IMR-90 (cell line): ENCODE measurements around the gene DUS1L. TPM values are rescaled to one million over a fixed set of nuclear protein-coding genes. Genes with fewer than 3 reads are reported as not detected.

Experiments
- ATAC-seq: fragments of 200-7000 bp; cut with Tn5 transposase; 2 replicates; pipeline ENCODE4 v1.9.1; 2020; ENCODE audit warnings: low read depth, mild to moderate bottlenecking, moderate library complexity
- BruUV-seq: library from RNA; stranded (reverse); fragments of 400-500 nt; replicated peaks from 2 replicates; lab custom pipeline; 2021; lab: Mats Ljungman, UMichigan
- CTCF ChIA-PET: fragments of 300-600 bp; formaldehyde crosslinking; extraction: SDS; loops from one replicate; lab custom pipeline; 2021; ENCODE audit warnings: antibody characterized with exemption; lab: Yijun Ruan, JAX
- POLR2A ChIA-PET: fragments of 300-600 bp; sonication (Branson Sonifier 250); formaldehyde crosslinking; loops from one replicate; lab custom pipeline; 2022; ENCODE audit warnings: antibody characterized with exemption; ENCODE audit not compliant: unreplicated experiment; lab: Charles Lee
- DNase-seq: peaks from one replicate; pipeline ENCODE4 v3.0.0; 2013
- H2AFZ ChIP-seq: replicated peaks from 2 replicates; pipeline ENCODE3; 2013; ENCODE audit warnings: low read length, mild to moderate bottlenecking; ENCODE audit not compliant: poor library complexity
- H2AK5ac ChIP-seq: 2 replicates; pipeline ENCODE4 v1.6.1; 2013; ENCODE audit warnings: low read depth, low read length, inconsistent platforms
- H2AK9ac ChIP-seq: replicated peaks from 2 replicates; pipeline ENCODE3; 2013; ENCODE audit warnings: mild to moderate bottlenecking, low read depth, low read length, moderate library complexity; ENCODE audit not compliant: poor library complexity
- H2BK120ac ChIP-seq: 2 replicates; pipeline ENCODE4 v1.6.1; 2013; ENCODE audit warnings: low read depth, low read length, inconsistent platforms
- H2BK15ac ChIP-seq: 3 replicates; pipeline ENCODE4 v1.6.1; 2013; ENCODE audit warnings: low read depth, low read length, inconsistent platforms
- H2BK20ac ChIP-seq: 2 replicates; pipeline ENCODE4 v1.6.1; 2013; ENCODE audit warnings: low read depth, mild to moderate bottlenecking, inconsistent platforms, low read length, moderate library complexity
- H2BK5ac ChIP-seq: 2 replicates; pipeline ENCODE4 v1.6.1; 2013; ENCODE audit warnings: mild to moderate bottlenecking, low read depth, low read length, inconsistent platforms; ENCODE audit not compliant: poor library complexity, severe bottlenecking
- H3K14ac ChIP-seq: replicated peaks from 2 replicates; pipeline ENCODE4 v1.6.1; 2013; ENCODE audit warnings: low read depth, low read length, inconsistent platforms
- H3K18ac ChIP-seq: 2 replicates; pipeline ENCODE4 v1.6.1; 2013; ENCODE audit warnings: low read depth, low read length, control low read depth
- H3K23ac ChIP-seq: 2 replicates; pipeline ENCODE4 v1.6.1; 2013; ENCODE audit warnings: low read depth, low read length, inconsistent platforms
- H3K27ac ChIP-seq: 2 replicates; pipeline ENCODE4 v1.5.1; 2013; ENCODE audit warnings: mild to moderate bottlenecking, control low read depth, low read length; ENCODE audit not compliant: insufficient read depth
- H3K27me3 ChIP-seq: 2 replicates; pipeline ENCODE4 v1.6.1; 2013; ENCODE audit warnings: low read length; ENCODE audit not compliant: control insufficient read depth, insufficient read depth
- H3K36me3 ChIP-seq: 2 replicates; pipeline ENCODE4 v1.6.1; 2013; ENCODE audit warnings: low read length, mixed read lengths; ENCODE audit not compliant: control insufficient read depth, insufficient read depth
- H3K4ac ChIP-seq: 2 replicates; pipeline ENCODE4 v1.6.1; 2013; ENCODE audit warnings: low read depth, low read length, inconsistent platforms
- H3K4me1 ChIP-seq: 2 replicates; pipeline ENCODE4 v1.6.1; 2013; ENCODE audit warnings: low read length, mixed read lengths; ENCODE audit not compliant: control insufficient read depth, insufficient read depth
- H3K4me2 ChIP-seq: 2 replicates; pipeline ENCODE4 v1.6.1; 2013; ENCODE audit warnings: low read depth, mild to moderate bottlenecking, control low read depth, low read length, moderate library complexity
- H3K4me3 ChIP-seq: 2 replicates; pipeline ENCODE4 v1.5.1; 2013; ENCODE audit warnings: low read depth, mild to moderate bottlenecking, control low read depth, low read length, moderate library complexity; ENCODE audit not compliant: insufficient read depth
- H3K56ac ChIP-seq: 2 replicates; pipeline ENCODE4 v1.6.1; 2013; ENCODE audit warnings: low read length, inconsistent platforms; ENCODE audit not compliant: insufficient read depth; ENCODE audit errors: extremely low read depth
- H3K79me1 ChIP-seq, 2 experiments: 2 replicates each; pipeline ENCODE4 v1.6.1; 2013; ENCODE audit warnings: low read length in 2 of 2, inconsistent platforms in 1 of 2, low read depth in 1 of 2
- H3K9ac ChIP-seq: 2 replicates; pipeline ENCODE4 v1.6.1; 2013; ENCODE audit warnings: low read depth, low read length, control low read depth
- H3K9me1 ChIP-seq: 2 replicates; pipeline ENCODE4 v1.6.1; 2013; ENCODE audit warnings: low read length, inconsistent platforms; ENCODE audit not compliant: insufficient read depth
- H3K9me3 ChIP-seq: 2 replicates; pipeline ENCODE4 v1.6.1; 2013; ENCODE audit warnings: low read length; ENCODE audit not compliant: control insufficient read depth, insufficient read depth
- H4K20me1 ChIP-seq: 2 replicates; pipeline ENCODE4 v1.6.1; 2013; ENCODE audit warnings: low read length, inconsistent platforms; ENCODE audit not compliant: insufficient read depth
- H4K5ac ChIP-seq: 2 replicates; pipeline ENCODE4 v1.6.1; 2013; ENCODE audit warnings: mild to moderate bottlenecking, low read depth, low read length, control low read depth
- H4K8ac ChIP-seq, 2 experiments: 2 replicates each; pipeline ENCODE4 v1.6.1; 2013; ENCODE audit warnings: low read depth in 2 of 2, low read length in 2 of 2, control low read depth in 1 of 2, inconsistent platforms in 1 of 2
- H4K91ac ChIP-seq: 2 replicates; pipeline ENCODE4 v1.6.1; 2013; ENCODE audit warnings: low read depth, low read length, inconsistent platforms; ENCODE audit not compliant: insufficient read depth
- BHLHE40 ChIP-seq: fragments of 150-350 bp; IDR thresholded peaks from 2 replicates; pipeline ENCODE4 v1.6.1; 2016; ENCODE audit warnings: mild to moderate bottlenecking, low read depth, low read length
- CEBPB ChIP-seq: IDR thresholded peaks from 2 replicates; pipeline ENCODE4 v1.6.1; 2012; ENCODE audit warnings: low read depth, low read length, improper control_type of control experiment
- CHD1 ChIP-seq: IDR thresholded peaks from 2 replicates; pipeline ENCODE4 v1.6.1; 2012; ENCODE audit warnings: low read depth, low read length, improper control_type of control experiment
- FOS ChIP-seq: fragments of 150-350 bp; IDR thresholded peaks from 2 replicates; pipeline ENCODE4 v1.6.1; 2016; ENCODE audit warnings: low read depth, low read length
- MAZ ChIP-seq: IDR thresholded peaks from 2 replicates; pipeline ENCODE4 v1.6.1; 2012; ENCODE audit warnings: low read depth, mild to moderate bottlenecking, low read length, improper control_type of control experiment, moderate library complexity, borderline replicate concordance
- MXI1 ChIP-seq: IDR thresholded peaks from 2 replicates; pipeline ENCODE4 v1.6.1; 2012; ENCODE audit warnings: low read depth, mild to moderate bottlenecking, low read length, moderate library complexity, borderline replicate concordance
- NFE2L2 ChIP-seq: fragments of 150-350 bp; IDR thresholded peaks from 2 replicates; pipeline ENCODE4 v1.6.1; 2016; ENCODE audit warnings: low read depth, mild to moderate bottlenecking, low read length
- POLR2A ChIP-seq: IDR thresholded peaks from 2 replicates; pipeline ENCODE4 v1.6.1; 2012; ENCODE audit warnings: mild to moderate bottlenecking, low read depth, low read length
- RAD21 ChIP-seq: IDR thresholded peaks from 2 replicates; pipeline ENCODE4 v1.6.1; 2012; ENCODE audit warnings: low read length, improper control_type of control experiment
- RCOR1 ChIP-seq: IDR thresholded peaks from 2 replicates; pipeline ENCODE4 v1.6.1; 2012; ENCODE audit warnings: mild to moderate bottlenecking, low read length, improper control_type of control experiment; ENCODE audit not compliant: insufficient replicate concordance
- RFX5 ChIP-seq: IDR thresholded peaks from 2 replicates; pipeline ENCODE4 v1.8.0; 2012; ENCODE audit warnings: low read depth, mild to moderate bottlenecking, low read length, moderate library complexity
- SMC3 ChIP-seq: fragments of 150-350 bp; IDR thresholded peaks from 2 replicates; pipeline ENCODE4 v1.6.1; 2016; ENCODE audit warnings: low read depth, mild to moderate bottlenecking, antibody characterized with exemption, low read length, moderate library complexity
- WGBS, 2 experiments: methylation state at CpG; one replicate each; pipeline versions ENCODE4 v1.1.5 to v1.1.7; 2013; ENCODE audit warnings: missing lambda C conversion rate in 2 of 2; ENCODE audit not compliant: insufficient read length in 1 of 2; ENCODE audit errors: extremely low coverage in 2 of 2; 5-methylcytosine and 5-hydroxymethylcytosine counted together
- dilution Hi-C: fragments of 300-500 bp; cut with HindIII; formaldehyde crosslinking; loops from one replicate; pipeline ENCODE4 v1.14.3; 2018; ENCODE audit warnings: low sequenced_read_pairs; ENCODE audit not compliant: unreplicated experiment
- in situ Hi-C: fragments of 300-500 bp; cut with MboI; formaldehyde crosslinking; loops from 3 replicates; pipeline ENCODE4 v1.14.3; 2019; ENCODE audit warnings: low sequenced_read_pairs, inconsistent platforms, mixed read lengths
- intact Hi-C: fragments of 100-400 bp; cut with micrococcal nuclease; formaldehyde crosslinking; loops from 2 replicates; pipeline ENCODE4 v1.10.0; 2022
- polyA plus RNA-seq, 3 experiments: library from polyadenylated mRNA; depleted of rRNA; stranded (reverse); fragments of >200 nt; gene quantifications; 2 replicates each; pipeline ENCODE4 v1.2.3, GENCODE V29; 2012; ENCODE audit warnings: low replicate concordance in 1 of 3
- total RNA-seq: library from RNA; depleted of rRNA; stranded (reverse); fragments of >200 nt; gene quantifications from 2 replicates; pipeline ENCODE4 v1.2.3, GENCODE V29; 2012
- TF ChIP-seq, protein P1 (sequence below): conservative IDR thresholded peaks from 2 replicates; pipeline ENCODE4 v1.5.1; 2012; ENCODE audit warnings: mild to moderate bottlenecking, low read depth, low read length, improper control_type of control experiment
- TF ChIP-seq, protein P2 (sequence below): fragments of 150-350 bp; IDR thresholded peaks from 2 replicates; pipeline ENCODE4 v1.6.1; 2016; ENCODE audit warnings: low read depth, mild to moderate bottlenecking, low read length, moderate library complexity, borderline replicate concordance
- TF ChIP-seq, protein P3 (sequence below): fragments of 150-350 bp; IDR thresholded peaks from 2 replicates; pipeline ENCODE4 v1.6.1; 2017; ENCODE audit warnings: mild to moderate bottlenecking, antibody characterized with exemption, low read length, low read depth

Gene DUS1L
- total and polyA plus RNA-seq, 2 of the 4 experiments (the other 2 are of a cell fraction), result 29.0 to 76.9 TPM

DNA sequence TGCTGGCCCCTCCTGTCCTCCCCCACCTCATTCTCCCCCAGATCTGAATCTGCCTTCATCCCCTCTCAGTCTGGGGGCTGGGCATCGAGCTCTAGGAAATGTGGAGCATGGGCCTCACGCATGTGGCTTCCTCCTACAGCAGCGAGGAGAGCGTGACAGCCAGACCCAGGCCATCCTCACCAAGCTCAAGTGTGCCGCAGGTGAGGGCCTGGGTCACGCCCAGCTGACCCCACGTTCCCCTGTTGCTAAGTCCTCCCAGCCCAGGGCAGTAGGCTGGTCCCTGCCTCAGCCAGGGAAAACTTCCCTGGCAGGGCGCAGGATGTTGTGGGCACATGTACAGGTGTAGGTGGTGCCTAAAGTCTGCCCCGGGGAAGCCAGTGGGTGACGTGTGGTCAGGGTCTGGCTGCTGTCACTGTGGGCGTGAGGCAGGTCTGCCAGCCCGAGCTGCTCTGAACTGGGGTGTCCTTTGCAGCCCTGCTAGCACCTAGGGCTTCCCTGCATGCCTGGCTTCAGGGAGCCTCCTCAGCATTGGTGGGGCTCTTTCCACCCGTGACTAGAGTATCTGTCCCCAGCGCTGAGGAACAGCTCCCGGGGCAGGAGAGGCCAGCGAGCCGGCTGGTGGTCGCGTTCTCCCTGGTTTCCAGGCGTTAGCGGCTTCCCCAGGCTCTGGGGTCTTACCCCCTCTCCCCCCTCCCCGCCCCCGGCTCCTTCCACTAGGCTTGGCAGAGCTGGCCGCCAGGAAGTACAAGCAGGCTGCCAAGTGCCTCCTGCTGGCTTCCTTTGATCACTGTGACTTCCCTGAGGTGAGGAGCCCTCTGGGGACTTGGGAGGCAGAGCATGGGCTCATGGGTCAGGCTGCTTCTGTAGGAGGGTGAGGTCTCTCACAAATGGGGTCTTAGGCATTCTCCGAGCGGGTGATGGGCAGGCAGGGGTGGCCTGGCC is 10.3 kb downstream of the DUS1L start:
- DNase-seq (no peak), ATAC-seq (no peak)
- H3K27me3 ChIP-seq, result no peaks in the 10 kb centered on the region
- H2BK120ac ChIP-seq, result no peak overlapping the region
- no peak overlapping the region for H3K4me3 ChIP-seq
- in situ Hi-C loops (no loop called here), dilution Hi-C loops (no loop called here), intact Hi-C loops (no loop called here)
- no peak overlapping the region for H2BK5ac ChIP-seq
- no peak overlapping the region for H2BK20ac ChIP-seq
- peak overlapping the region; percentile 42 for H2AK9ac ChIP-seq
- H4K20me1 ChIP-seq, result peaks cover 4% of the 10 kb centered on the region
- peaks cover 5% of the 10 kb centered on the region for H3K9me1 ChIP-seq
- no TSS peak for BruUV-seq
- H3K79me1 ChIP-seq, result peaks cover 12 to 37% of the 10 kb centered on the region in 2 experiments
- H3K4me2 ChIP-seq, result no peak overlapping the region
- no peak overlapping the region for H3K23ac ChIP-seq
- no peaks in the 10 kb centered on the region for H3K9me3 ChIP-seq
- H4K5ac ChIP-seq, result no peak overlapping the region
- ChIA-PET POLR2A (no interaction called here), CTCF (no interaction called here)
- H3K18ac ChIP-seq, result no peak overlapping the region
- H4K91ac ChIP-seq, result no peak overlapping the region
- H2AFZ ChIP-seq, result no peak overlapping the region
- no peak overlapping the region for H3K27ac ChIP-seq
- no peak overlapping the region for H2AK5ac ChIP-seq
- no peak overlapping the region for H3K4ac ChIP-seq
- peaks cover 59% of the 10 kb centered on the region for H3K36me3 ChIP-seq
- no peak overlapping the region for H3K9ac ChIP-seq
- no peak overlapping the region for H3K56ac ChIP-seq
- 83% methylated on average over 6 of the region's 26 CpGs; no CpG with 5 or more reads in 1 of the 2 experiments for WGBS, 2 experiments
- no peak overlapping the region for H2BK15ac ChIP-seq
- H3K4me1 ChIP-seq, result peaks cover 15% of the 10 kb centered on the region
- no peak overlapping the region for H3K14ac ChIP-seq
- H4K8ac ChIP-seq, result no peak overlapping the region
- no peak for TF ChIP-seq NFE2L2
- no peak for TF ChIP-seq RCOR1
- no peak for TF ChIP-seq BHLHE40
- no peak for TF ChIP-seq POLR2A
- no peak for TF ChIP-seq MAZ
- no peak for TF ChIP-seq CHD1
- TF ChIP-seq, protein P1, sequence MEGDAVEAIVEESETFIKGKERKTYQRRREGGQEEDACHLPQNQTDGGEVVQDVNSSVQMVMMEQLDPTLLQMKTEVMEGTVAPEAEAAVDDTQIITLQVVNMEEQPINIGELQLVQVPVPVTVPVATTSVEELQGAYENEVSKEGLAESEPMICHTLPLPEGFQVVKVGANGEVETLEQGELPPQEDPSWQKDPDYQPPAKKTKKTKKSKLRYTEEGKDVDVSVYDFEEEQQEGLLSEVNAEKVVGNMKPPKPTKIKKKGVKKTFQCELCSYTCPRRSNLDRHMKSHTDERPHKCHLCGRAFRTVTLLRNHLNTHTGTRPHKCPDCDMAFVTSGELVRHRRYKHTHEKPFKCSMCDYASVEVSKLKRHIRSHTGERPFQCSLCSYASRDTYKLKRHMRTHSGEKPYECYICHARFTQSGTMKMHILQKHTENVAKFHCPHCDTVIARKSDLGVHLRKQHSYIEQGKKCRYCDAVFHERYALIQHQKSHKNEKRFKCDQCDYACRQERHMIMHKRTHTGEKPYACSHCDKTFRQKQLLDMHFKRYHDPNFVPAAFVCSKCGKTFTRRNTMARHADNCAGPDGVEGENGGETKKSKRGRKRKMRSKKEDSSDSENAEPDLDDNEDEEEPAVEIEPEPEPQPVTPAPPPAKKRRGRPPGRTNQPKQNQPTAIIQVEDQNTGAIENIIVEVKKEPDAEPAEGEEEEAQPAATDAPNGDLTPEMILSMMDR, result no peak
- TF ChIP-seq CEBPB, result no peak
- TF ChIP-seq, protein P2, sequence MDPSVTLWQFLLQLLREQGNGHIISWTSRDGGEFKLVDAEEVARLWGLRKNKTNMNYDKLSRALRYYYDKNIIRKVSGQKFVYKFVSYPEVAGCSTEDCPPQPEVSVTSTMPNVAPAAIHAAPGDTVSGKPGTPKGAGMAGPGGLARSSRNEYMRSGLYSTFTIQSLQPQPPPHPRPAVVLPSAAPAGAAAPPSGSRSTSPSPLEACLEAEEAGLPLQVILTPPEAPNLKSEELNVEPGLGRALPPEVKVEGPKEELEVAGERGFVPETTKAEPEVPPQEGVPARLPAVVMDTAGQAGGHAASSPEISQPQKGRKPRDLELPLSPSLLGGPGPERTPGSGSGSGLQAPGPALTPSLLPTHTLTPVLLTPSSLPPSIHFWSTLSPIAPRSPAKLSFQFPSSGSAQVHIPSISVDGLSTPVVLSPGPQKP, result no peak
- TF ChIP-seq RAD21, result no peak
- TF ChIP-seq RFX5, result no peak
- TF ChIP-seq SMC3, result no peak
- no peak for TF ChIP-seq FOS
- TF ChIP-seq, protein P3, sequence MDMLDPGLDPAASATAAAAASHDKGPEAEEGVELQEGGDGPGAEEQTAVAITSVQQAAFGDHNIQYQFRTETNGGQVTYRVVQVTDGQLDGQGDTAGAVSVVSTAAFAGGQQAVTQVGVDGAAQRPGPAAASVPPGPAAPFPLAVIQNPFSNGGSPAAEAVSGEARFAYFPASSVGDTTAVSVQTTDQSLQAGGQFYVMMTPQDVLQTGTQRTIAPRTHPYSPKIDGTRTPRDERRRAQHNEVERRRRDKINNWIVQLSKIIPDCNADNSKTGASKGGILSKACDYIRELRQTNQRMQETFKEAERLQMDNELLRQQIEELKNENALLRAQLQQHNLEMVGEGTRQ, result no peak
- no peak for TF ChIP-seq MXI1
